SK-N-SH treated with all-trans-retinoic acid at 6 μM for 48 hours (cell line): ENCODE measurements around the gene SLC25A25.

Experiments
- ARNTL ChIP-seq: fragments of 450-650 bp; formaldehyde crosslinking; IDR thresholded peaks from 2 replicates; pipeline ENCODE4 v1.5.0; 2020; ENCODE audit warnings: low read depth, mild to moderate bottlenecking, moderate library complexity, borderline replicate concordance
- CSRNP3 ChIP-seq: fragments of 250-450 bp; sonication (Bioruptor Pico); IDR thresholded peaks from 2 replicates; pipeline ENCODE4 v1.5.1; 2021; ENCODE audit warnings: mild to moderate bottlenecking, moderate library complexity
- ESRRG ChIP-seq: fragments of 250-450 bp; sonication (Bioruptor Pico); IDR thresholded peaks from 2 replicates; pipeline ENCODE4 v1.6.1; 2021; ENCODE audit warnings: mild to moderate bottlenecking
- PATZ1 ChIP-seq: fragments of 250-450 bp; sonication (Bioruptor Pico); IDR thresholded peaks from 2 replicates; pipeline ENCODE4 v1.8.0; 2020; ENCODE audit warnings: mild to moderate bottlenecking, moderate library complexity, borderline replicate concordance
- POU6F1 ChIP-seq: fragments of 250-450 bp; sonication (Bioruptor Pico); IDR thresholded peaks from 2 replicates; pipeline ENCODE4 v1.8.0; 2021; ENCODE audit warnings: low read depth, mild to moderate bottlenecking, moderate library complexity, borderline replicate concordance
- RARB ChIP-seq: fragments of 250-450 bp; sonication (Bioruptor Pico); IDR thresholded peaks from 2 replicates; pipeline ENCODE4 v1.8.0; 2021; ENCODE audit warnings: mild to moderate bottlenecking, moderate library complexity
- TCF4 ChIP-seq: fragments of 250-450 bp; sonication (Bioruptor Pico); IDR thresholded peaks from 2 replicates; pipeline ENCODE4 v1.8.0; 2021; ENCODE audit warnings: mild to moderate bottlenecking, moderate library complexity, borderline replicate concordance
- TOX ChIP-seq: fragments of 250-450 bp; sonication (Bioruptor Pico); IDR thresholded peaks from 2 replicates; pipeline ENCODE4 v1.8.0; 2021; ENCODE audit warnings: mild to moderate bottlenecking, moderate library complexity, borderline replicate concordance
- ZNF565 ChIP-seq: fragments of 450-650 bp; formaldehyde crosslinking; conservative IDR thresholded peaks from 2 replicates; pipeline ENCODE4 v1.5.0; 2020; ENCODE audit warnings: low read depth, mild to moderate bottlenecking, moderate library complexity

- no peak for TF ChIP-seq RARB
- TF ChIP-seq POU6F1 (CRISPR knock-in tag) = no peak
- TF ChIP-seq ARNTL (CRISPR knock-in tag) = no peak
- no peak for TF ChIP-seq ESRRG (CRISPR knock-in tag)
- TF ChIP-seq ZNF565 (CRISPR knock-in tag) = no peak
- no peak for TF ChIP-seq TOX (CRISPR knock-in tag)
- TF ChIP-seq CSRNP3 (CRISPR knock-in tag) = no peak
- TF ChIP-seq TCF4 (CRISPR knock-in tag) = no peak
- no peak for TF ChIP-seq PATZ1 (CRISPR knock-in tag)
Measured at GRCh38 chr9:128116104-128117083, 48.4 kb downstream of the SLC25A25 start.
